Body of pancreas (tissue), 4 donors: Measurements from ENCODE around the gene SUCLG1. TPM values are rescaled to one million over a fixed set of nuclear protein-coding genes. Genes with fewer than 3 reads are reported as not detected.

ENCODE experiments used
- ATAC-seq: fragments of 150-250 bp; one replicate; pipeline ENCODE4 v1.9.1; 2016
- DNase-seq, 4 donors: peaks; one replicate each; pipeline ENCODE4 v3.0.0-alpha.2; 2019
- H3K27ac ChIP-seq, 4 donors: fragments of 200-600 bp; sonication (generic); 1 replicate in 3 of 4; 2 replicates in 1 of 4; pipeline versions ENCODE4 v1.5.1 to v1.6.1; 2016 to 2019; ENCODE audit warnings: mild to moderate bottlenecking in 1 of 4, mixed read lengths in 1 of 4, moderate library complexity in 1 of 4
- H3K27me3 ChIP-seq, 2 donors: fragments of 200-600 bp; sonication (generic); one replicate each; pipeline ENCODE4 v1.6.0; 2016; ENCODE audit warnings: mild to moderate bottlenecking in 1 of 2
- H3K36me3 ChIP-seq, 2 donors: fragments of 200-600 bp; sonication (generic); replicated peaks in 1 of 2; 2 replicates each; pipeline ENCODE4 v1.5.1; 2016; ENCODE audit warnings: low read depth in 2 of 2; ENCODE audit not compliant: insufficient read depth in 1 of 2
- H3K4me1 ChIP-seq: fragments of 200-600 bp; sonication (generic); one replicate; pipeline ENCODE4 v1.6.0; 2016
- H3K4me3 ChIP-seq, 2 donors: fragments of 200-600 bp; sonication (generic); 1 replicate in 1 of 2; 2 replicates in 1 of 2; pipeline ENCODE4 v1.5.1; 2016 to 2019
- H3K9me3 ChIP-seq, 3 donors: fragments of 200-600 bp; sonication (generic); 1 replicate in 2 of 3; 2 replicates in 1 of 3; pipeline ENCODE4 v1.5.1; 2016
- CTCF ChIP-seq, 7 experiments: fragments of 450-650 bp in 4 of 7; fragments of 200-600 bp in 3 of 7; sonication (generic) in 3 of 7; IDR thresholded peaks; one replicate each; pipeline ENCODE4 v1.5.1; 2016 to 2019; ENCODE audit warnings: antibody characterized with exemption in 7 of 7
- POLR2A ChIP-seq, 3 donors: fragments of 450-650 bp; IDR thresholded peaks; one replicate each; pipeline ENCODE4 v1.6.1; 2016; ENCODE audit warnings: antibody characterized with exemption in 3 of 3, mild to moderate bottlenecking in 2 of 3
- WGBS, 2 donors: methylation state at CpG; one replicate each; pipeline ENCODE4 v1.1.5; 2017; 5-methylcytosine and 5-hydroxymethylcytosine counted together
- intact Hi-C: fragments of 100-400 bp; cut with DNase I; formaldehyde crosslinking; loops from one replicate; pipeline ENCODE4 v1.15.1; 2023
- total RNA-seq, 2 donors: library from RNA; depleted of rRNA; stranded (reverse); fragments of >200 nt; gene quantifications; one replicate each; pipeline ENCODE4 v1.1.0, GENCODE V29; 2016

SUCLG1 gene
- total RNA-seq, 2 donors from 2014 or later = 51.1 to 89.2 TPM

- TF ChIP-seq POLR2A (IDR thresholded peaks at IDR 0.05) (no peak), CTCF (IDR thresholded peaks at IDR 0.05) (no peak)
Measured at GRCh38 chr2:84467389-84467788, 8.3 kb upstream of the SUCLG1 start.

GRCh38 chr2:84461310-84461709 is 2.2 kb upstream of the SUCLG1 start:
- 87 to 93% methylated on average over 3 of the region's 3 CpGs for WGBS, 2 donors

More at GRCh38 chr2:84467389-84467788, 8.3 kb upstream of the SUCLG1 start:
- Histone ChIP-seq H3K27me3 (no peaks in the 10 kb centered on the region), H3K9me3 (peaks cover 0 to 5% (median 0%) of the 10 kb centered on the region in 3 donors), H3K4me3 (no peak overlapping the region), H3K4me1 (peaks cover 4% of the 10 kb centered on the region), H3K27ac (no peak overlapping the region), H3K36me3 (no peaks in the 10 kb centered on the region)
- WGBS, 2 donors = 71% methylated on average over 1 of the region's 1 CpG
- ATAC-seq (no peak), DNase-seq (no peak)
- intact Hi-C loops = no loop called here

GRCh38 chr2:84460670-84461069 is 1.6 kb upstream of the SUCLG1 start:
- ATAC-seq (no peak), DNase-seq (no peak)
- Histone ChIP-seq H3K4me1 (peaks cover 31% of the 10 kb centered on the region), H3K27ac (no peak overlapping the region), H3K4me3 (no peak overlapping the region), H3K36me3 (no peaks in the 10 kb centered on the region), H3K9me3 (no peaks in the 10 kb centered on the region), H3K27me3 (no peaks in the 10 kb centered on the region)
- TF ChIP-seq CTCF (IDR thresholded peaks at IDR 0.05) (no peak), POLR2A (IDR thresholded peaks at IDR 0.05) (no peak)
- 75 to 88% methylated on average over 2 of the region's 2 CpGs for WGBS, 2 donors
- intact Hi-C loops = no loop called here

More at GRCh38 chr2:84461310-84461709, 2.2 kb upstream of the SUCLG1 start:
- H3K27ac ChIP-seq = no peak overlapping the region
- peaks cover 26% of the 10 kb centered on the region for H3K4me1 ChIP-seq
- no peak overlapping the region for H3K4me3 ChIP-seq
- no peaks in the 10 kb centered on the region for H3K27me3 ChIP-seq
- no peak for ATAC-seq
- DNase-seq = no peak
- no peaks in the 10 kb centered on the region for H3K36me3 ChIP-seq
- no peak for TF ChIP-seq CTCF (IDR thresholded peaks at IDR 0.05)
- no peak for TF ChIP-seq POLR2A (IDR thresholded peaks at IDR 0.05)
- H3K9me3 ChIP-seq = no peaks in the 10 kb centered on the region
- intact Hi-C loops = no loop called here

GRCh38 chr2:84459944-84460429 is 907 bp upstream of the SUCLG1 start:
- peak overlapping the region; percentile 79 to 89 for H3K4me3 ChIP-seq
- H3K4me1 ChIP-seq = peaks cover 31% of the 10 kb centered on the region
- H3K27me3 ChIP-seq = no peaks in the 10 kb centered on the region
- peak overlapping the region in 3 of 4 donors; percentile 74 to 98 (median 96) for H3K27ac ChIP-seq
- ATAC-seq (no peak), DNase-seq (no peak)
- TF ChIP-seq POLR2A (IDR thresholded peaks at IDR 0.05) = no peak
- no peak for TF ChIP-seq CTCF (IDR thresholded peaks at IDR 0.05)
- WGBS, 2 donors = 3 to 6% methylated on average over 4 of the region's 4 CpGs
- no peaks in the 10 kb centered on the region for H3K36me3 ChIP-seq
- no peaks in the 10 kb centered on the region for H3K9me3 ChIP-seq
- intact Hi-C loops = no loop called here

- intact Hi-C loops = no loop called here
- Histone ChIP-seq H3K27ac (peak overlapping the region; percentile 74 to 98 (median 94)), H3K36me3 (no peaks in the 10 kb centered on the region), H3K27me3 (no peaks in the 10 kb centered on the region), H3K4me3 (peak overlapping the region; percentile 79 to 89), H3K4me1 (peaks cover 35% of the 10 kb centered on the region), H3K9me3 (no peaks in the 10 kb centered on the region)
- no peak for TF ChIP-seq CTCF (IDR thresholded peaks at IDR 0.05)
- no peak for TF ChIP-seq POLR2A (IDR thresholded peaks at IDR 0.05)
- peak; percentile 4 for ATAC-seq
- 0 to 1% methylated on average over 16 of the region's 16 CpGs for WGBS, 2 donors
- DNase-seq = peak in 2 of 4 donors; percentile 7 to 29
Measured at GRCh38 chr2:84458551-84459017, 496 bp downstream of the SUCLG1 start.
